GM12864 (cell line): Measurements from ENCODE around the gene LRRC10.
"Not testable (repeated sequence)": the region's sequence is repeated elsewhere in the genome, so short reads cannot be mapped to it uniquely, and the experiment has no call there.

Experiments
- DNase-seq: peaks from one replicate; pipeline ENCODE4 v3.0.0-alpha.2; 2011; ENCODE audit warnings: low read depth
- H3K4me3 ChIP-seq: 2 replicates; pipeline ENCODE4 v1.5.1; 2011; ENCODE audit warnings: mild to moderate bottlenecking, low read depth, low read length, control low read depth
- CTCF ChIP-seq: IDR thresholded peaks from 2 replicates; pipeline ENCODE4 v1.5.1; 2011; ENCODE audit warnings: low read depth, mild to moderate bottlenecking, moderate library complexity, low read length, control low read depth, inconsistent platforms; ENCODE audit errors: missing control alignments

Gene LRRC10

GRCh38 chr12:69620921-69621320 is 10.2 kb upstream of the LRRC10 start:
- DNase-seq, result no peak
- no peak for TF ChIP-seq CTCF
- H3K4me3 ChIP-seq, result no peak overlapping the region

GRCh38 chr12:69620077-69620476 is 9.4 kb upstream of the LRRC10 start:
- TF ChIP-seq CTCF, result no peak
- DNase-seq, result no peak
- H3K4me3 ChIP-seq, result no peak overlapping the region

GRCh38 chr12:69619050-69619449 is 8.3 kb upstream of the LRRC10 start:
- no peak for DNase-seq

GRCh38 chr12:69616025-69616424 is 5.3 kb upstream of the LRRC10 start:
- TF ChIP-seq CTCF, result no peak
- H3K4me3 ChIP-seq, result no peak overlapping the region
- DNase-seq, result no peak

More at GRCh38 chr12:69619050-69619449, 8.3 kb upstream of the LRRC10 start:
- no peak overlapping the region for H3K4me3 ChIP-seq
- TF ChIP-seq CTCF, result no peak

GRCh38 chr12:69613351-69613750 is 2.6 kb upstream of the LRRC10 start:
- H3K4me3 ChIP-seq, result no peak overlapping the region
- no peak for TF ChIP-seq CTCF
- DNase-seq, result no peak

- no peak overlapping the region for H3K4me3 ChIP-seq
- DNase-seq, result no peak
- TF ChIP-seq CTCF, result no peak
These were observed 581 bp downstream of the LRRC10 start for GRCh38 chr12:69610126-69610525.

- no peak overlapping the region for H3K4me3 ChIP-seq
- no peak for TF ChIP-seq CTCF
- DNase-seq, result no peak
These were observed 2.6 kb downstream of the LRRC10 start for GRCh38 chr12:69608114-69608513.

GRCh38 chr12:69604275-69604674 is 6.4 kb downstream of the LRRC10 start:
- not testable (repeated sequence) for DNase-seq, H3K4me3 ChIP-seq

- DNase-seq, H3K4me3 ChIP-seq: not testable (repeated sequence)
These were observed 7.2 kb downstream of the LRRC10 start for GRCh38 chr12:69603556-69603955.
